SU-DHL-6 (cell line): ENCODE data around the gene EZH2.

Experiments
- H2AFZ ChIP-seq: fragments of 200-600 bp; sonication (generic); 2 replicates; pipeline ENCODE4 v1.6.1; 2014; ENCODE audit warnings: low read depth, mild to moderate bottlenecking, moderate library complexity, mixed read lengths, antibody characterized with exemption, low read length; ENCODE audit not compliant: severe bottlenecking
- H3F3A ChIP-seq: fragments of 200-600 bp; shearing (Covaris generic); 2 replicates; pipeline ENCODE4 v1.6.0; 2016; ENCODE audit warnings: antibody characterized with exemption, mild to moderate bottlenecking; ENCODE audit not compliant: insufficient read depth
- H3K27ac ChIP-seq: fragments of 200-600 bp; sonication (generic); 2 replicates; pipeline ENCODE4 v1.5.1; 2016; ENCODE audit warnings: low read depth, mild to moderate bottlenecking, low read length, moderate library complexity, mixed read lengths
- H3K27me3 ChIP-seq: fragments of 200-600 bp; sonication (generic), shearing (Covaris generic); 2 replicates; pipeline ENCODE4 v1.6.0; 2014; ENCODE audit warnings: mild to moderate bottlenecking, low read length
- H3K36me3 ChIP-seq: fragments of 200-600 bp; sonication (generic); 2 replicates; pipeline ENCODE4 v1.6.1; 2014; ENCODE audit warnings: mild to moderate bottlenecking, low read length, mixed read lengths
- H3K4me2 ChIP-seq: fragments of 300-600, 200-600 bp; shearing (Covaris generic), sonication (generic); 2 replicates; pipeline ENCODE4 v1.6.0; 2014; ENCODE audit warnings: low read length, low read depth, mild to moderate bottlenecking; ENCODE audit not compliant: poor library complexity, severe bottlenecking
- H3K4me3 ChIP-seq: fragments of 200-600 bp; sonication (generic); 2 replicates; pipeline ENCODE4 v1.5.1; 2014; ENCODE audit warnings: antibody characterized with exemption, low read length, mild to moderate bottlenecking, mixed read lengths; ENCODE audit not compliant: insufficient read depth, poor library complexity, severe bottlenecking
- H3K79me2 ChIP-seq: fragments of 200-600 bp; sonication (generic); 2 replicates; pipeline ENCODE4 v1.6.1; 2014; ENCODE audit warnings: mild to moderate bottlenecking, low read length, moderate library complexity; ENCODE audit not compliant: insufficient read depth
- H3K9ac ChIP-seq: fragments of 200-600 bp; sonication (generic); 2 replicates; pipeline ENCODE4 v1.7.0; 2014; ENCODE audit warnings: mild to moderate bottlenecking, low read length
- H3K9me2 ChIP-seq: fragments of 200-600 bp; sonication (generic); replicated peaks from 2 replicates; pipeline ENCODE4 v1.6.1; 2014; ENCODE audit warnings: low read length; ENCODE audit not compliant: insufficient read depth
- H3K9me3 ChIP-seq: fragments of 200-600 bp; sonication (generic); 2 replicates; pipeline ENCODE4 v1.6.1; 2014; ENCODE audit warnings: low read length, mixed read lengths; ENCODE audit not compliant: insufficient read depth
- H4K20me1 ChIP-seq: fragments of 200-600 bp; sonication (generic); 2 replicates; pipeline ENCODE4 v1.6.1; 2014; ENCODE audit warnings: low read depth, mild to moderate bottlenecking, antibody characterized with exemption, low read length, moderate library complexity, mixed read lengths
- EZH2phosphoT487 ChIP-seq: fragments of 200-600 bp; sonication (generic), shearing (Covaris generic); conservative IDR thresholded peaks from 2 replicates; pipeline ENCODE4 v1.6.1; 2018; ENCODE audit warnings: mild to moderate bottlenecking, antibody characterized with exemption, low read length, moderate library complexity, mixed read lengths
- TF ChIP-seq, protein P1 (sequence below): fragments of 200-600 bp; sonication (generic); IDR thresholded peaks from one replicate; pipeline ENCODE4 v1.5.1; 2017; ENCODE audit warnings: antibody characterized with exemption, mild to moderate bottlenecking, low read length, moderate library complexity; ENCODE audit not compliant: insufficient read depth, poor library complexity, severe bottlenecking

Gene EZH2

DNA sequence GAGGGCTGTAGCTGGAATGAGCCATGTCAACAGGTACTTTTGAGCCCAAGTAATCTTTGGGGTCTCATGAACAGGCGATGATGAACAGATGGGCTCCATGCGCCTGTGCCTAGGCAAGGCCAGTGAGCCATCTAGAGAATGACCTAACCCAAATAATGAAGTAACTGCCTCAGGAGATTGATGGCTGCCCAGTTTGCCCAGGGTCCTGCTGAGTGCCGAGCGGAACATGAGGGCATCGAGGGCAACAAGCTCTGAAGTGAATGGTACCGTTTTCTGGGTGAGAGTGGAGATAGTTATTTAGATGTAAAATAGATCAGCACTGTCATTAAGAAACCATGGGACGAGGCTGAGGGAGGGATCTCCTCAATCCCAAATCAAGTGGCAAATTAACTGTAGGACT, 77.9 kb downstream of the EZH2 start:
- Histone ChIP-seq H3K4me3 (no peak overlapping the region), H3K79me2 (no peaks in the 10 kb centered on the region), H3K4me2 (no peak overlapping the region), H3F3A (peaks cover 50% of the 10 kb centered on the region), H4K20me1 (no peaks in the 10 kb centered on the region; the same call in 1 of the 2 replicates), H3K27ac (no peak overlapping the region), H3K27me3 (no peaks in the 10 kb centered on the region), H3K9ac (no peak overlapping the region), H3K9me3 (no peaks in the 10 kb centered on the region), H3K36me3 (peaks cover 29% of the 10 kb centered on the region), H2AFZ (no peak overlapping the region), H3K9me2 (no peaks in the 10 kb centered on the region)
- TF ChIP-seq, protein P1, sequence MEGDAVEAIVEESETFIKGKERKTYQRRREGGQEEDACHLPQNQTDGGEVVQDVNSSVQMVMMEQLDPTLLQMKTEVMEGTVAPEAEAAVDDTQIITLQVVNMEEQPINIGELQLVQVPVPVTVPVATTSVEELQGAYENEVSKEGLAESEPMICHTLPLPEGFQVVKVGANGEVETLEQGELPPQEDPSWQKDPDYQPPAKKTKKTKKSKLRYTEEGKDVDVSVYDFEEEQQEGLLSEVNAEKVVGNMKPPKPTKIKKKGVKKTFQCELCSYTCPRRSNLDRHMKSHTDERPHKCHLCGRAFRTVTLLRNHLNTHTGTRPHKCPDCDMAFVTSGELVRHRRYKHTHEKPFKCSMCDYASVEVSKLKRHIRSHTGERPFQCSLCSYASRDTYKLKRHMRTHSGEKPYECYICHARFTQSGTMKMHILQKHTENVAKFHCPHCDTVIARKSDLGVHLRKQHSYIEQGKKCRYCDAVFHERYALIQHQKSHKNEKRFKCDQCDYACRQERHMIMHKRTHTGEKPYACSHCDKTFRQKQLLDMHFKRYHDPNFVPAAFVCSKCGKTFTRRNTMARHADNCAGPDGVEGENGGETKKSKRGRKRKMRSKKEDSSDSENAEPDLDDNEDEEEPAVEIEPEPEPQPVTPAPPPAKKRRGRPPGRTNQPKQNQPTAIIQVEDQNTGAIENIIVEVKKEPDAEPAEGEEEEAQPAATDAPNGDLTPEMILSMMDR, result no peak
- TF ChIP-seq EZH2phosphoT487, result no peak

DNA sequence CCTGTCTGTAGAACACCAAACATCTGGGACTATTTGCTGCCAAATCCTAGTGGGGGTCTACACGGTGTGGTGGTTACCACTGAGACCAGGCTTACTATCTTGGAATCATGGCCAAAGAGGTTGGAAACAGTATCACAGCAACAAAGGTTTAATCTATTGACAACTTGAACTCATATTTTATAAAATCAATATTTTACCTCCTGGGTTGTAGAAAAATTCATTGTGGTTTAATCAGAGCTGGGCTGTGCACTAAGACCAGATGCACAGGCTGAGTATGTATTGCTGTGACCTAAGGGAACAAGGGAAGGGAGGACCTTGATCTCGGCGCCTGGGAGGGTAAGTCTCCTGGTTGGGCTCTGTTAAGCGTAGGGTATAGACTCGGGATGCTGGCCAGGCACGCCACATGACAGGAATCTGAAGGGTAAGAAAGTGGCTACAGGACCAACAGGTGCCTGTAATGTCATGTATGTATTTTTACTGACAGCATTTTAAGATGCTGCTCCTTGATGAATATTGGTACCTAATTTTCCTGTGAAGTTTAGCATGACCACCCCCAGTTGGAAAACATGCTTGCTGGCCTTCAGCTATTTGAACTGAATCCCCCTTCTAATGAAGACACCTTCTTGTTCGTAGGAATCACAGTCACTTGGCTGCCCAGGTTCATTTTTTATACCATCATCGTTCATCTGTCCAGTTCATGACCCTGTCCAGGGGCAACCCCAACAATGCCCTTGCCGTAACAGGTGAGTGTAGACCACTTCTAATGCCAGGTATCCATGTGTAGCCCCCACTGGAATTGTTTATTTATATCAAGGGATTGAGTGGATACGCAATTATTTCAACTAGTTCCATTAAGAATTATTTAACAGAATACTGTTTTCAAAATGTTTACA, 79.5 kb downstream of the EZH2 start:
- Histone ChIP-seq H3K9me2 (no peaks in the 10 kb centered on the region), H3K4me3 (no peak overlapping the region), H3K27ac (no peak overlapping the region), H3K27me3 (no peaks in the 10 kb centered on the region), H3K4me2 (no peak overlapping the region), H2AFZ (no peak overlapping the region), H3K36me3 (peaks cover 23% of the 10 kb centered on the region), H3K9me3 (no peaks in the 10 kb centered on the region), H3F3A (peaks cover 47% of the 10 kb centered on the region), H4K20me1 (no peaks in the 10 kb centered on the region), H3K79me2 (no peaks in the 10 kb centered on the region), H3K9ac (no peak overlapping the region)
- no peak for TF ChIP-seq EZH2phosphoT487
- TF ChIP-seq, protein P1, result no peak

DNA sequence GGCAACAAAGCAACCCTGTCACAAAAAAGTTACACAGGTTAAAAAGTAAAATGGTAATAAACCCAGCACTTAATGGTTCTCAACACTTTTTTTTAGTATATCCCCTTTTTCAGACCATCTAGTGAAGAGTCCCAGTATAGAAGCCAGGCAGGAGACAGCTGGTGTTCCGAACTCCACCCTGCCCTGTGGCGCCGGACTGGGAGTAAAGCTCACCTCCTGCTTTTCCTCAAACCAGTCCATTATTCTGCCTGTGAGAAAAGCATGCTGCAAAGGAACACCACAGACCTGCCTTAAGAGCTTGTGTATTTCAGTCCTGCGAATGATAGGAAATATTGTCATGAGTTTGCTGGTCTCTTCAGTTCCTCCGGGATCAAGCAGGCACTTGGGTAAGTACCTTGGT, 81.0 kb downstream of the EZH2 start:
- Histone ChIP-seq H3K79me2 (no peaks in the 10 kb centered on the region), H3F3A (peaks cover 33% of the 10 kb centered on the region), H3K36me3 (peaks cover 15% of the 10 kb centered on the region; the same call in 1 of the 2 replicates), H2AFZ (no peak overlapping the region), H3K27ac (no peak overlapping the region), H3K4me2 (no peak overlapping the region), H3K4me3 (no peak overlapping the region), H4K20me1 (no peaks in the 10 kb centered on the region), H3K9me2 (no peaks in the 10 kb centered on the region), H3K9ac (no peak overlapping the region), H3K9me3 (no peaks in the 10 kb centered on the region), H3K27me3 (no peaks in the 10 kb centered on the region)
- no peak for TF ChIP-seq EZH2phosphoT487
- TF ChIP-seq, protein P1, result no peak
